ENCODE results near the gene KRTAP12-3. TPM values are rescaled to one million over a fixed set of nuclear protein-coding genes. Genes with fewer than 3 reads are reported as not detected.

Gene KRTAP12-3
- total RNA-seq, 1 experiment from 2014 or later, result not detected

GRCh38 chr21:44702973-44703730, 45.4 kb downstream of the KRTAP12-3 start:
- no peak overlapping the region for H3K4me3 ChIP-seq
- H3K4me2 ChIP-seq, result no peak overlapping the region
- ChIA-PET CTCF (no interaction called here), POLR2A (ENCODE audit: unreplicated experiment) (no interaction called here)
- H3K4me1 ChIP-seq (replicated peaks; ENCODE audit: insufficient read depth), result no peaks in the 10 kb centered on the region
- H3K9me3 ChIP-seq (ENCODE audit: insufficient read depth, low read depth), result no peaks in the 10 kb centered on the region
- no peak for TF ChIP-seq EZH2 (IDR thresholded peaks at IDR 0.05; ENCODE audit: low read depth)
- TF ChIP-seq CTCF (conservative IDR thresholded peaks at IDR 0.05), result no peak
- intact Hi-C loops (cut with micrococcal nuclease; ENCODE audit: unreplicated experiment), result no loop called here
- no peaks in the 10 kb centered on the region for H3K79me2 ChIP-seq (ENCODE audit: low read depth)
- no peak overlapping the region for H3K27ac ChIP-seq
- no peaks in the 10 kb centered on the region for H3K36me3 ChIP-seq (ENCODE audit: low read depth)
- DNase-seq, result no peak
- no peak overlapping the region for H2AFZ ChIP-seq
- no peaks in the 10 kb centered on the region for H3K9me2 ChIP-seq (ENCODE audit: insufficient read depth)
- H3K27me3 ChIP-seq (ENCODE audit: insufficient read depth, low read depth), result peaks cover 67% of the 10 kb centered on the region
- H4K20me1 ChIP-seq (ENCODE audit: insufficient read depth), result no peaks in the 10 kb centered on the region
- H3F3A ChIP-seq (ENCODE audit: insufficient read depth, low read depth), result no peaks in the 10 kb centered on the region
- no TSS peak for BruUV-seq (replicated peaks)

DNA sequence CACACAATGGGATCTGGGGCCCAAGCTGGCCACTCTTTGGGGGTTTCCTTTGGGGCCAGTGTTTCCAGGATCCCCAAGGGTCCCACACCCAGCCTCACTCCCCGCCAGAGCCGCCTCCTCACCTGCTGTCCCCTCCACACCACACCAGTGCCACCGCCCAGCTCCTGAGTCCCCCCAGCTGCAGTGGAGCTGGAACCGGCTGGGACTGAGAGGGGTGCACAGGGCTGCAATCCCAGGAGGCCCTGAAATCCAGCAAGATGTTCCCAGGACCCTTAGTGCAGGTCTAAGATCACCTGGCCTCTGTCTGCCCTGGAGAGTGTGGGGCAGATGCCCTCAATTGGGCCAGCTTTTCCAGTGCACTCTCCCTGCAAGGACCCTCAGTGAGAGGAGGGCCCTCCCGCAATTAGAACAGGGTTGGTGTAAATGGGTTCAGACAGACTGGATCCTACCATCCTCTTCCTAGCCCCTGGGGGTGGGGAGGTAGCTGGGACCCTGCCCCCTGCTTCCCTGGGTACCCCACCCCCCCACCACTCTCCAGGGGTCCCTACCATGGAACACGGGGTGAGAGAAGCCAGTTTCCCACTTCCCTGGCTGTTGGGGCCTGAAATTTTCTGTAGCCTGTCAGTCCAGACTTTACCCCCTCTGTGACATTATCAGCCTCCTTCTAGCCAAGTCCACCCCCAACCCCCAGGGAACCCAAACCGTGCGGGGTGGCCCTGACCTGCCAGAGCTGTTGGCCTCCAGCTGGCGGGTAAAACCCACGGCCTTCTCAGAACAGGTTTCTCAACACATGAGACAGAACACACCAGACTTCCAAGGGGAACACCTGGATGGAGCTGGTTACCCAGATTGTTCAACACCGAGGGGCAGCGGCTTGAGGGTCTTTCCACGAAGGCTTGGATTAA, 46.3 kb downstream of the KRTAP12-3 start:
- H3K27me3 ChIP-seq (ENCODE audit: insufficient read depth, low read depth), result peaks cover 64% of the 10 kb centered on the region
- H4K20me1 ChIP-seq (ENCODE audit: insufficient read depth), result no peaks in the 10 kb centered on the region
- no peak overlapping the region for H3K4me2 ChIP-seq
- no peak overlapping the region for H2AFZ ChIP-seq
- no peaks in the 10 kb centered on the region for H3K9me2 ChIP-seq (ENCODE audit: insufficient read depth)
- no peak for TF ChIP-seq EZH2 (IDR thresholded peaks at IDR 0.05; ENCODE audit: low read depth)
- TF ChIP-seq CTCF (conservative IDR thresholded peaks at IDR 0.05), result no peak
- no peaks in the 10 kb centered on the region for H3K4me1 ChIP-seq (replicated peaks; ENCODE audit: insufficient read depth)
- POLR2A ChIA-PET (ENCODE audit: unreplicated experiment), result no interaction called here
- no peaks in the 10 kb centered on the region for H3F3A ChIP-seq (ENCODE audit: insufficient read depth, low read depth)
- H3K36me3 ChIP-seq (ENCODE audit: low read depth), result no peaks in the 10 kb centered on the region
- CTCF ChIA-PET, result no interaction called here
- BruUV-seq (replicated peaks), result no TSS peak
- no peaks in the 10 kb centered on the region for H3K9me3 ChIP-seq (ENCODE audit: insufficient read depth, low read depth)
- no peak overlapping the region for H3K4me3 ChIP-seq
- H3K79me2 ChIP-seq (ENCODE audit: low read depth), result no peaks in the 10 kb centered on the region
- no peak for DNase-seq
- H3K27ac ChIP-seq, result no peak overlapping the region
- intact Hi-C loops (cut with micrococcal nuclease; ENCODE audit: unreplicated experiment), result no loop called here

- Histone ChIP-seq H3K36me3 (ENCODE audit: low read depth) (no peaks in the 10 kb centered on the region), H3K9me3 (ENCODE audit: insufficient read depth, low read depth) (no peaks in the 10 kb centered on the region), H3F3A (ENCODE audit: insufficient read depth, low read depth) (no peaks in the 10 kb centered on the region), H3K9me2 (ENCODE audit: insufficient read depth) (no peaks in the 10 kb centered on the region), H2AFZ (no peak overlapping the region), H3K4me3 (no peak overlapping the region), H3K79me2 (ENCODE audit: low read depth) (no peaks in the 10 kb centered on the region), H3K27ac (no peak overlapping the region), H3K4me1 (replicated peaks; ENCODE audit: insufficient read depth) (no peaks in the 10 kb centered on the region), H3K27me3 (ENCODE audit: insufficient read depth, low read depth) (peaks cover 64% of the 10 kb centered on the region), H3K4me2 (no peak overlapping the region), H4K20me1 (ENCODE audit: insufficient read depth) (no peaks in the 10 kb centered on the region)
- TF ChIP-seq EZH2 (IDR thresholded peaks at IDR 0.05; ENCODE audit: low read depth) (no peak), CTCF (conservative IDR thresholded peaks at IDR 0.05) (no peak)
- ChIA-PET POLR2A (ENCODE audit: unreplicated experiment) (no interaction called here), CTCF (no interaction called here)
- intact Hi-C loops (cut with micrococcal nuclease; ENCODE audit: unreplicated experiment), result no loop called here
- BruUV-seq (replicated peaks), result no TSS peak
- no peak for DNase-seq
These were observed 46.9 kb downstream of the KRTAP12-3 start for GRCh38 chr21:44704636-44705001.

Data from PC-9 (cell line).